Measurements from ENCODE around the gene TRAPPC11.

TRAPPC11 gene

DNA sequence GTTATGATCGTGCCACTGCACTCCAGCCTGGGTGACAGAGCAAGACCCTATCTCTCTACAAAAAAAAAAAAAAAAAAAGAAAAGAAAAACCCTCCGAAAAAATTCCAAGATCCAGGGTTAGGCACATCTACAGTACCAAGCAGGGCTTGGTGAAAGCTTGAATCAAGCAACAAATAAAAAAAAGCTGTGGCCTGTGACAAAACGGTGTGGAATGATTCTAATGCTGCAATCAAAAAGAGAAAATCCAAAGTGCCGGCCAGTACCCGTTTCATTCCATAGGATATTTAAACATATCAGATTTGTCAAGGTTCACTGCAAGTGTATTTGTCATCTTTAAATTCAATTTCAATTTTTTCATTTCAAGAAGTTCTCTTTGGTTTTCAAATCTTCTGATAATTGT, 20.7 kb upstream of the TRAPPC11 start:
- no peak for DNase-seq

- no peak for DNase-seq
These were observed 19.8 kb upstream of the TRAPPC11 start for GRCh38 chr4:183639291-183639690.

DNA sequence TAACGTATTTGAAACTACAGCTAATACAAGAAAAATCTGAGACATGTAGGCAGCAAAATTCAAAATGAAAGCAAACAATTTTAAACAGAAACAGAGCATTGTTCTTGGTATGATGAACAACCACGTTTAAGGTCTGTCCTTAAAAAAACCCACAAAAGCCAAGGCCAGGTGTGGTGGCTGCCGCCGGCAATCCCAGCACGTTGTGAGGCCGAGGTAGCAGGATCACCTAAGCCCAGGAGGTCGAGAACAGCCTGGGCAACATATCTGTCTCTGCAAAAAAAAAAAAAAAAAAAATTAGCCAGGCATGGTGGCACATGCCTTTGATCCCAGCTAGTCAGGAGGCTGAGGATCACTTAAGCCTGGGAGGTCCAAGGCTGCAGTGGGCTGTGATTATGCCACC, 13.8 kb upstream of the TRAPPC11 start:
- no peak for DNase-seq

DNA sequence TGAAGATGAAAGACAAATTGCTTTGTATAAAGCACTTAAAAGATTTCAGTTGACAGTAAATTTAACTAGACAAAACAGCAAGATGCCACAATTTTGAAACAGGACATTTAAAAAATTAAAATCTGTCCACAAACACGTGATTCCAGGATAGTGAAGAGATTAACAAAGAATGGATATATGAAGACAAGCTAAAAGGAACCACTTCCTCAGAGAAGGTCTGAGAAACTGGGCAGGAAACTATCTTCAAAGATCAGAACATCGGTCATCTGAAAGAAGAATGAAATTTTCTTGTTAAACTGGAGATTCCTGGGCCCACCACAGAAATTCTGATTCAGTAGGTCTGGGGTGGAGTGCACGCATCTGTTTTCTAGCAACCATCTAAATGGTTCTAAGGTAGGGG, 1.5 kb upstream of the TRAPPC11 start:
- no peak for DNase-seq

DNA sequence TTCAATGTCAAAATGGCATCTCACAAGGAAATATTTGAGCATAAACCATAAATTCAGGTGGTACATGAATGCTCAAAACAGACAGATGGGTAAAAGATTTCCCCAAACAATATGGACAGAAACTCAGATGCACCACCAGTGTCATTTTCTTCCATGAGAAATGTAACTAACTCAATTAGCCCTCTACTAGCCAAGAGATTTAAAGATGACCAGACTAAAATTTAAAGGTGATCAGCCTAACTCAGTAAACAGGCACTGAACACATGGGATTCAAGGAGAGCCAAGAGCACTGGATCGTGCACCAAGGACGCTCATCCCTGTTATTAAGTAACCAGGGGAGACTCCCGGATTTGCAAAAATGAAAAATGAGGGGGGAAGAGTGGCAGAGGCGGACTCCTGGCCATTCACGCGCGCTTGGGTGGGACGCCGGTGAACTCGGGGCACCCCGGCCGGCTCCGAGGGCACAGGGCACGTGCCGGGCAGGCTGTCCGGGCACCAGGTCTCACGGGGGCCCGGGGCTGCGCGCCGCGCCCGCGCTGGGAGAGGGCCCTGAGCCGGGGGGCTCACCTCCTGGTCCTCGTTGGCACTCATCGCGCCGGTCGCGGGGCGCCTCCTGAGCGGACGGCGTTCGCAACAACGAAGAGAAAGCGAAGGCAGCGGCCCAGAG, 598 bp upstream of the TRAPPC11 start:
- no peak for DNase-seq

- no peak for DNase-seq
These were observed 764 bp downstream of the TRAPPC11 start for GRCh38 chr4:183659872-183660242.

DNA sequence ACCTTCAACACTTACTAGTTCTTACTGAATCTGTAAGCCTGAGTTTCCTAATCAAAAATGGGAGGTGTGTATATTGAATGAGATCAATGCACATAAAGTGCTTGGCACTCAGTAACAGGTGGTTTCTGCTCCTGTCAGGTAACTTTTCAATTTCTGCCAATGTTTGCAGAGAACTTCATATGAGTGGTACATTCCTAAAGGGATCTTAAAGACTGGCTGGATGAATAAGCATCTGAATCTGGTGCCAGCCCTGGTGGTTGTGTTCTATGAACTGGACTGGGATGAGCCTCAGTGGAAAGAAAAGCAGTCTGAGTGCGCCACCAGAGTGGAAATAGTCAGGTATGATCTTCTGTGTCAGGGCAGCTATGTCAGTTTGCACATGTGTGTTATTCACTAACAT, 7.0 kb downstream of the TRAPPC11 start:
- DNase-seq, result no peak

GRCh38 chr4:183670251-183670650, 11.2 kb downstream of the TRAPPC11 start:
- no peak for DNase-seq

DNA sequence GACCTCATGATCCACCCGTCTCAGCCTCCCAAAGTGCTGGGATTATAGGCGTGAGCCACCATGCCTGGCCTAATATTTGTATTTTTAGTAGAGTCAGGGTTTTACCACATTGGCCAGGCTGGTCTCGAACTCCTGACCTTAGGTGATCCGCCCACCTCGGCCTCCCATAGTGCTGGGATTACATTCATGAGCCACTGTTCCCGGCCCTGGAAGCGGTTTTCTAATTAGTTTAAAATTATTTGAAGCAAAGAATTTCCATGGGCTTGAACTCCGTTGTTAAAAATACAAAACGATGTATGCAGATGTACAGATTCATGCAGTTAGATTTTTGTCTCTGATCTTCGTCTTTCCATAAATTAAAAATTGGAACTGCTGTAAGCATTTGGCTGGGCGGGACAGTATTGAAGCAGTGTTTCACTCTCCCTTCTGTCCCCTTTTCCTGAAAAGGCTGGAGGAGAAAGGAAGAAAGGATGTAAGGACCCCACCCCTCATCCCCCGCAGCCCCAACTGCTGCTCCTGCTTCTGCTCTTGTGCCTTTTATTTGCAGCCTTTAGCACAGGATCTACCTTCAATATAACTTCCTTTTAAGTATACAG, 12.0 kb downstream of the TRAPPC11 start:
- DNase-seq, result no peak

- DNase-seq, result no peak
These were observed 15.1 kb downstream of the TRAPPC11 start for GRCh38 chr4:183674153-183674552.

GRCh38 chr4:183675625-183676024, 16.5 kb downstream of the TRAPPC11 start:
- no peak for DNase-seq

GRCh38 chr4:183681119-183681518, 22.0 kb downstream of the TRAPPC11 start:
- no peak for DNase-seq

DNA sequence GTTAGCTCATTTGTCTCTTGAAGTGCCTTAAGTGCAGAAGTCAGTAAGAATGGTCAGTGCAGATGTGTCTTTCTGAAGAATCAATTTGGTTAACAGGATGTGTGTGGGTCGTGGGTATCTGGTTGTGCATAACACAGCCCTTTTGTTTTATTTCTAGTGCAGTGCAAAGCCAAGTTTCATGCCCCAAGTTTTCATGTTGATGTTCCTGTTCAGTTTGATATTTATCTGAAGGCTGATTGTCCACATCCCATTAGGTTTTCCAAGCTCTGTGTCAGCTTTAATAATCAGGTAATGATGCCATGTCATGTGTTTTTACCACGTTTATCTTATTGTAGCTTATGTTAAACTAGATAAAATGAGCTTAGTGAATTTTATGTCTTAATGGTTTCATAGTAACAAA, 27.4 kb downstream of the TRAPPC11 start:
- DNase-seq, result no peak

DNA sequence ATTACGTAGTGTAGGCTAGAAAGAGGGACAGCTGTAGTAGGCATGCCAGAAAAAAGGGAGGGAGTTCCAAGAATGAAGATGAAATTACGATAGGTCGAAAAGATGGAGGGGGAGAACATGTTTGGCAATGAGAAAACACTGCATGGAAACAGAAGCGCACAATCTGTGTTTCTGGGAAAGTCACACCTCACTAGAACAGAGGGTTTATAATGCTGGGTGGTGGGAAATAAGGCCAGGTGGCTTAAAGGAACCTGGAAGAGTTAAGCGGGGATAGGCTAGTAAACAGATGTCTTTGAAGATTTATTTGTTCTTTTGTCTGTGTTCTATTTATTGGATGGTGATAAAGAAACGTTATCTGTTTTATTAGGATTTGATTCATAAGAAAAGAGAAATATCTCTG, 29.1 kb downstream of the TRAPPC11 start:
- DNase-seq, result no peak

- DNase-seq, result no peak
These were observed 31.9 kb downstream of the TRAPPC11 start for GRCh38 chr4:183691006-183691405.

- DNase-seq, result no peak
These were observed 32.8 kb downstream of the TRAPPC11 start for GRCh38 chr4:183691897-183692296.

DNA sequence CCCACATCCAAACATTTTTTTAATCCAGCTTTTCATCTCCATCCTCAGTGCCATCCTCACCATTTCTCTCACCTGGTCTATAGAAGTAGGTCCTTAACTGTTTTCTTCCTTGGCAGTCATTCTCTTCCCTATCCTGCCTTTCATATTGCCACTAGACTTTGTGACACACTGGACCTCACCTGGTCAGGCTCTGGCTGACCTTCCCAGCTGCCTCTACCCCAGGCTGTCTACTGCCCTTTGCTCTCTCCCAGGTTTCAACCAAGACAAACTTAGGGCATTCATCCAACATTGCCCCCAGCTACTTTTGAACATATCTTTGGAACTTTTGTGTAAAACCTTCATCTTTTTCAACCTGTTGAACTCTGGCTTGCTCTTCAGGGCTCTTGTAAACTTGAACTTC, 39.8 kb downstream of the TRAPPC11 start:
- no peak for DNase-seq

DNA sequence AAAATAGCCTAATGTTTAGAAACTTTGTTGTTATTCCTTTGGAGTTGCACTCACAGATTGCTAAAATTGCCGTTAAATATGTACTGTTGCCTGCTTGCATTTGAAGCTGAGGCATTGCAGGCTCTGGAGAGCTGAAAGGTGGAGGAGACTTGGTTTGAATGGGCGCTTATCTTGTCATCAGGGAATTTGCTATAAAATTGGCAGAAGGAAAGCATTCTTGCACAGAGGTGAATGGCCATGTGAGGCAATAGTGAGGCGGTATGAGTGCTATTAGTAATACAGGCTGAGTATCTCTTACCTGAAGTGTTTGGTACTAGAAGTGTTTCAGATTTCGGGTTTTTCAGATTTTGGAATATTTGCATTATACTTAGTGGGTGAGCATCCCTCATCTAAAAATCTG, 41.3 kb downstream of the TRAPPC11 start:
- no peak for DNase-seq

GRCh38 chr4:183702492-183702891, 43.4 kb downstream of the TRAPPC11 start:
- no peak for DNase-seq

- DNase-seq, result no peak
These were observed 55.5 kb downstream of the TRAPPC11 start for GRCh38 chr4:183714626-183715025.

DNA sequence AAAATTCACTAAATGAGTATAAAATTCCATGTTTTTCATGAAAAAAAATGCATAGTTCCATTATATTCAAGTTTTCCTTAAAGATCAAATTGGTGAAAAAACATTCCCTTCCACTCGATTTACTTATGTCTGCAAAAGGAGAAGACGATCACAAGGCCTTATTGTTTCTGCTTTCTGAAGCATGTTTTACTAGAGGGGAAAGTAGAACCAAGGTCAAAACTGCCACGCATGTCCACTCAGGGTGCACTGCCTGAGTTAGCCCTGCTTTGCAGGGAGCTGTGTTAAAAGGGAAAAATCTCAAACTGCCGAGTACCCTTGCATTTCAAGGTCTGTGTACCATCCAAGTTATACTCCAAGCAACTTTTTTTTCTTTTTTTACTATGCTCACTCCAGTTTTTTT, 57.2 kb downstream of the TRAPPC11 start:
- DNase-seq, result no peak

DNA sequence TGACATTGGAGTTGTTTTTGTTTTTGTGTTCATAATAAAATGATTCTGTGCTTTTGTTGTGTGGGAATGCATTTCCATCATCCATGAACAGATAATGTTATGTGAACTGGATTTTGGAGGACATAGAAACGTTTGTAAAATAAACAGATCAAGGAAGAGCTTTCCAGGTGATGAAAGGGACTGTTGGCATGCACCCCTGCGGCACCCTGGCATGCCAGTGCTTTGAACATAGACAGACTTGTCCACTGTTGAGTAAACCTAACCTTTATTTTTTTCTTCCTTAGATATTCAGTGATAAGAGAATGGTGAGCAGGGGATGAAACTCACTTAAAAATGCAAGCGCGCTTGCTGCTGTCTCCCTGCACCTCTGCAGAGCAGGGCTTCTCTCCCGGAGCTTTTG, 59.8 kb downstream of the TRAPPC11 start:
- DNase-seq, result no peak

- no peak for DNase-seq
These were observed 62.4 kb downstream of the TRAPPC11 start for GRCh38 chr4:183721207-183722081.

Measured in hippocampal formation (tissue), 2 donors.